Stimulated activated CD4-positive, alpha-beta T cell treated with anti-CD3 and anti-CD28 coated beads, Interleukin-15, amount 100 ng/mL, for 48 hours (primary cell): Measurements from ENCODE around the gene SPRYD3.
"Not testable (repeated sequence)": the region's sequence is repeated elsewhere in the genome, so short reads cannot be mapped to it uniquely, and the experiment has no call there.

Experiments used
- DNase-seq, 2 donors: peaks; one replicate each; pipeline ENCODE4 v3.0.0-alpha.2; 2020; ENCODE audit warnings: low read depth in 2 of 2

SPRYD3 gene

GRCh38 chr12:53051881-53052412, 27.2 kb downstream of the SPRYD3 start:
- DNase-seq: no peak

- DNase-seq: no peak
Observed at GRCh38 chr12:53051058-53051880, 27.9 kb downstream of the SPRYD3 start.

- no peak for DNase-seq
Observed at GRCh38 chr12:53050426-53051057, 28.6 kb downstream of the SPRYD3 start.

DNA sequence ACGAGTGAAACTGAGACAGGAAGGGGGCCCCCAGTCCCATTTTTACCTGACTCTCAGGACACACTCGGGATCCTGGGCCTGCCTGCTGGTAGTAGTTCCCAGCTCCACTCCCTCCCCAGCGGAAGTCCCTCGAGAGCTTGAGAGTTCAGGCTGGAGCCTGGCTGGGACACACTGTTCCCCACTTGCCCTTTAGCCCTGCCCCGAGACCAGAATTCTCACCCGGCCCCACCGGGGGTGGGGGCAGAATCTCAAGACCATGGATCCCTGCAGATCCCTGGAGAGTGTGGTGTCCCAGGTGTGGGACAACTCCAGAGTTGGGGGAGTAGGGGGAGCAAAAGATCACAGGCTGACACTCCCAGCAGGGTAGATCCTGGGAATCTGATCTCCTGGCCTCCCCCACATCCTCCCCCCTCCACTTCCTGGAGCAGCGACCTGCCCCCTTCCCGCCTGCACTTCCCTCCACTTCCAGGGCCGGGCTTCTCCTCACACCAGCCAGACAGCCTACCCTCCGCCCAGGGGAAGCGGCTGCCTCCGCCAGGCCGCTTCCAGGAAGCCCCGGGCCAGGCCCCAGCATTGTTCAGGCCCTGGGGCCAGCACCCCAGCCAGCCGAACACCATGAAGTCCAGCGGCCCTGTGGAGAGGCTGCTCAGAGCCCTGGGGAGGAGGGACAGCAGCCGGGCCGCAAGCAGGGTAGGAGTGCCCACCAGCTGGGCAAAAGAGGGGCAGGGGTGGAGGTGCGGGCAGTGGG, 29.4 kb downstream of the SPRYD3 start, which contains the start of gene TNS2:
Gene TNS2, plus strand, starts transcription at position 495 of the 748 bp plus-strand sequence. Its CDS starts 121 bp downstream, at position 616.
- no peak for DNase-seq

DNA sequence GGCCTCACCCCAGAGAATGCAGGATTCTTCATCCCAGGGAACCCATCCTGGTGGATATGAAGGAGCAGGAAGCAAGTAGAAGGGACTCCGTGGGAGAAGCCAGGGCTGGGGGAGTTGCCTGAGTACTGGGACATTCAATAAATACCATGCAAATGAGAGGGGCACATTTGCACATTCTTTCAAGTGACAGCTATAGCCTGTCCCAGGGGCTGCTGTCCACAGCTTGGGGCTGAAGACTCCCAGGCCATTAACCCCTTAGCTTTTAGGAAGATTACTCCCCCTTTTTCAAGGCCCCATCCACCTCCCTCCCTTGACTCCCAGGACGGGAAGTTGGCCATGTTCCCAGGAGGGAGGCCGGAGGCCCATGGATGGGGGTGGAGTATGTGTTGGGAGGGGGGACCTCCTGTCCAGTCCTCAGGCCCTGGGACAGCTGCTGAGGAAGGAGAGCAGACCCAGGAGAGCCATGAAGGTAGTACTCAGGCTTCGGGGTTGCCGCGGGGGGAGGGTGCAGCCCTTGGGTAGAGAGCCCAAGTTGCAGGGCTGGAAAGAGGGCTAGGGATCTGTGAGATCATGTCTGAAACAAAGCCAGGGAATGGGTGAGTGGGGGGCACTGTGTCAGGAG, 30.3 kb downstream of the SPRYD3 start:
- no peak for DNase-seq

DNA sequence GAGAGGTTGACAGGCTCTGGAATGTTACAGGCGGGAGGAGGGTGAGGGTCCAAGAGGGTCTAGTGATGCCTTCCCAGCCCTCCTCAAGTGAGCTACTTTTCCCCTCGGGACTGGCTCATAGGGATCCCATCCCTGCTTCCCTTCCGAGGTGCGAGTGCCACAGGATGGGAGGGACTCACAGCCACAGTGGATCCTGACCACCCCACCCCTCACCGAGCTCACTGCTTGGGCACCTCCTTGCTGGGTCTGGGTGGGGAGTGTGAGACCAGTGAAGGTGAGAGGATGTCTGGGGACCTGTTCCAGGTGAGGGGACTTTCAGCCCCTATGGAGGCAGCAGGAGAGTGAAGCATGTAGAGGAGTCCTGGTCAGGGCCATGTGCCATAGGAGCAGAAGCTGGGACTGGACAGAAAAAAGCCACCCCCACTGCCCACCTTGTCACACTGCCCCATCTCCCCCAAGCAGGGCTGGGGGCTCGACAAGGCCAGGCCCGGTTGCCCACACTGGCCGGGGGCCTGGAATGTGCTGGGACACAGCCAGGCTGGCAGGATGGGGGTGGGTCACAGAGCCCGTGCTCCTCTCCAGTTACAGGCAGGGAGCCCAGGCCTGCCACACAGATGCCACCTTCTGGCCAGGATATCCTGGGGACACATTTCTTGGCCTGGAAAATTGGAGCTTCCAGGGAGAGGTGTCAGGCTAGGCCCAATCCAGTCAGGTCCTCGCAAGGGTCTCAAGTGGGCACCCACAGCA, 31.0 kb downstream of the SPRYD3 start:
- DNase-seq: no peak

DNA sequence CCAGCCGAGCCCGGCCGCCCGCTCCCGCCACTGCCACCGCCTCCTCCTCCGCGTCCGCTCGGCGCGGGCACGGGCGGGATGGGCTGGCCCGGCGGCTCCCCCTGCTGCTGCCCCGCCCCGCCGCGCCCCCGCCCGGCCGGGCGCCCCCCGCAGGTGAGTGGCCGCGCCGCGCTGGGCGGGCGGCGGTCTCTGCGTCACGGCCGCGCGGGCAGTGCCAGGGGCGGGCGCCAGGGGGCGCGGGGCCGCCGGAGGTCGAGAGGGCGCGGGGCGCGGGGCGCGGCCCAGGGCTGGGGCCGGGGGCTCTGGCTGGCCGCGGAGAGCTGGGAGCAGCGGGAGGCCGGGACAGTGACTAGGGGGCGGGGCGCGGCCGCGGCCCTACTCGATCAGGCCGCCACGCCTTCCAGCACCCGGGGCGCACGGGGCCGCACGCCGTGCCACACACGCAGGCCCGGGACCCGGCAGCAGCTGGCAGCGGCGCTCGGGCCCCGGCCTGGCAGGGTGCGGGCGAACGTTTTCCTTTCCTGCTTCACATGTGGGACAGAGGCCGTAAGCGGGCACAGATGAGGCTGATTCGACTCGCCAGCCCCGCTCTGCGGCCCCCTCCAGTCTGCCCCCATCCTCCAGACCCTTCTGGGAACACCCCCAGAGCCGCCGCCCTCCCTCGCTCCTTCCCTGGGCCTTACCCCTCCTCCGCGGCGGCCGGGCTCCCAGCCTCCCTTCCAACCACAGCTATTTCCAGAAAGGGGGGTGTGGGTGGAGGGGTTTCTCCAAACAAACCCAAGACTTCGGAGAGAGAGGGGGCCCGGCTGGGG, 31.8 kb downstream of the SPRYD3 start:
- DNase-seq: peak in 1 of 2 donors; percentile 55

DNA sequence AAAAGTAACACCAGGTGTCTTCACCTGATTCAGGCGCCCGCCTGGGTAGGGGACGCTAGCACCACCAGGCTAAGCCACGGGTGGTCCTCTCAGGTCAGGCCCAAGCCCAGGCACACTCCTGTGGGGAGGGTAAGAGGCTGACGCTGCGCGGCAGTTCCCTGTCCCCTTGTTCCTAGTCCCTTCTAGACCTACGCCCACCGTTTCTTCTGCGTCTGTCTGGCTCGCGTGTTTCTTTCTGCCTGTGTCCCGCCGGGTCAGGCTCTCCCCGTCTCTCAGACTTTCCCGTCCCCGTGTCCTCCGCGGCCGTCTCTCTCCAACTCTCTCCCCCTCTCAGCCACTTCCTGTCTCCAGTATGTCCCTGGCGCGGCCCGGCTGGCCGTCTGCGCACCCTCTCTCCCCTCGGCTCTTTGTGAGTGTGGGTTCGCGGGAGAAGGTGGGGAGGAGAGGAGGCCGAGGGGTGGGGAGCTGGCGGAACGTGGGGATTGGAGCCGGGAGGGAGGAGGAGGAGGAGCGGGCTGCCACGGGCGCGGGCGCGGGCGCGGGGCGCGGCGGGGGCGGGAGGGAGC, 32.5 kb downstream of the SPRYD3 start:
- DNase-seq: peak; percentile 16 to 31

GRCh38 chr12:53045696-53046045, 33.5 kb downstream of the SPRYD3 start:
- no peak for DNase-seq

GRCh38 chr12:53044896-53045695, 34.1 kb downstream of the SPRYD3 start:
- no peak for DNase-seq

DNA sequence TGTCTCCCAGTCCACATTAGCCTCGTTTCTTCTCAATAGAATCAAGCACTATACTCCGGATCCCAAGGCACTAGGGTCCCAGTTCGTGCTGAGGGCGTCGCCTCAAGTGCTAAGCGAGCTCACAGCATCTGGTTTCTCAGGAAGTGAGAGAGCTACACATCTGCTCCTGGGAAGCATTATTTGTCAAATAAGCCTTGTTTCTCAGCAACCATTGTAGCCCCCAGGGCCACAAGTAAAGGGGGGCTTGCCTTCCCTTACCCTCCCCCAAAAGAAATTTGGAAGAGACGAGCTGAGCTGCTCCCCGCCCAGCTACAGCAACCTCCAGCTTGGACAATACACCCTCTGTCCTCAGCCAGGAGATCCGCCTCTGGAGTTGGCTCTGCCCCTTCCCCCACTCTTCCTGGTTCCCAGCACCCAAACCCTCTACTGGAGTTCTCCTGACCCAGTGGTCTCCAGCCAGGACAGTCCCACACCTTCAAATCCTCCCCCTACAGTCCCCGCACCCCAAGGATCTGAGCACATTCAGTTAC, 35.1 kb downstream of the SPRYD3 start:
- no peak for DNase-seq

- DNase-seq: no peak
Observed at GRCh38 chr12:53042607-53043454, 36.4 kb downstream of the SPRYD3 start.

DNA sequence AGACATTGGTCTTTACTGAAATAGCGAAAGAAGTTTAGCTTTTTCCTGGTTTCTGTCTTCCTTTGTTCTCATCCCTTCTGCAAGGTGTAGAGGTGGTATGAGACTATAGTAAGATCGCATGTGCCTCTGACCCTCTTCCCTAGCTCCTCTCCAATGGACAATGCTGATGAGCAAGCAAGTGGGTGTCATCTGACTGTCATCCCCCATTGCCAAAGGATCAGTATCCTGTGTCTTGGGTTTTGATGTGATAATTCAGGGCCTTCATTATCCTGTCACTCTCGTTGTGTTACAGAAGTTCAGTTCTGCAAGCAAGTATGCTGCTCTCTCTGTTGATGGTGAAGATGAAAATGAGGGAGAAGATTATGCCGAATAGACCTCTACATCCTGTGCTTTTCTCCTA, 39.3 kb downstream of the SPRYD3 start:
- DNase-seq: no peak

GRCh38 chr12:53036802-53037201, 42.4 kb downstream of the SPRYD3 start:
- no peak for DNase-seq

- DNase-seq: no peak
Observed at GRCh38 chr12:53034459-53034858, 44.7 kb downstream of the SPRYD3 start.

GRCh38 chr12:53033832-53034231, 45.4 kb downstream of the SPRYD3 start:
- DNase-seq: not testable (repeated sequence)

DNA sequence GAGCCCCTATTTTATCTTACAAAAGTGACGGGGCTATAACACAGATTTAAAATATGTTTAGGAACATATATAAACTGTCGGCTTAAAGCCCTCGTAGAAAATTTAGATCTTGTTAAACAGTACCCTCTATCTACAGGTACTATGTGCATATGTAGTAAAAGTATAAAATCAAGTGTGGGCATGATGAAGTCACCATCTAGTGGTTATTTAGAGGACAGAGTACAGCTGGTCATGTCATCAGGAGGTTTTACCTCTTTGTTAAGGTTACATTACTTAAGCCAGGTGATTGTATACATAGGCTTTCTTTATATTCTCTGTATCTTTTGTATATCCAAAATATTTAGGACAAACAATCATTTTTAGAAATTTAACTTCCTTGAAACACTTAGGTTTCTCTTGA, 47.6 kb downstream of the SPRYD3 start:
- no peak for DNase-seq

GRCh38 chr12:53027014-53027413, 52.2 kb downstream of the SPRYD3 start:
- DNase-seq: not testable (repeated sequence)
